HEK293 (cell line): ENCODE results near the gene TNFRSF8.

Experiments
- CTCF ChIA-PET: fragments of 350-600 bp; formaldehyde crosslinking; extraction: SDS; loops from one replicate; lab custom pipeline; 2021; ENCODE audit warnings: antibody characterized with exemption; lab: Yijun Ruan, JAX
- POLR2A ChIA-PET: fragments of 300-600 bp; formaldehyde crosslinking; extraction: SDS; loops from one replicate; lab custom pipeline; 2020; ENCODE audit warnings: antibody characterized with exemption, inconsistent platforms; lab: Yijun Ruan, JAX
- H3K27ac ChIP-seq: fragments of 200-500 bp; sonication (Bioruptor generic); 2 replicates; pipeline ENCODE4 v1.5.1; 2014; ENCODE audit warnings: low read depth, low read length, control low read depth, inconsistent platforms; ENCODE audit errors: extremely low read depth
- H3K36me3 ChIP-seq, 2 experiments: fragments of 200-500 bp in 1 of 2; sonication (Bioruptor generic) in 1 of 2; 1 replicate in 1 of 2; 2 replicates in 1 of 2; pipeline ENCODE4 v1.5.1; 2014 to 2017; ENCODE audit warnings: inconsistent platforms in 2 of 2, low read length in 2 of 2; ENCODE audit not compliant: control insufficient read depth in 2 of 2, insufficient read depth in 1 of 2
- H3K4me1 ChIP-seq: fragments of 200-500 bp; sonication (Bioruptor generic); 2 replicates; pipeline ENCODE4 v1.5.1; 2014; ENCODE audit warnings: mild to moderate bottlenecking, low read length, inconsistent platforms; ENCODE audit not compliant: control insufficient read depth, insufficient read depth
- H3K4me3 ChIP-seq: 2 replicates; pipeline ENCODE4 v1.5.1; 2011; ENCODE audit warnings: low read depth, mild to moderate bottlenecking, control low read depth, low read length, moderate library complexity
- H3K9me3 ChIP-seq: fragments of 200-500 bp; sonication (Bioruptor generic); 2 replicates; pipeline ENCODE4 v1.5.1; 2014; ENCODE audit warnings: low read depth, low read length, inconsistent platforms; ENCODE audit not compliant: control insufficient read depth, insufficient read depth
- EGR2 ChIP-seq: fragments of 450-650 bp; formaldehyde crosslinking; IDR thresholded peaks from 2 replicates; pipeline ENCODE4 v1.5.1; 2016; ENCODE audit warnings: low read depth, missing biosample characterization, missing genetic modification characterization
- FEZF1 ChIP-seq: fragments of 450-650 bp; formaldehyde crosslinking; IDR thresholded peaks from 2 replicates; pipeline ENCODE4 v1.5.1; 2016; ENCODE audit warnings: missing biosample characterization, missing genetic modification characterization
- GLIS1 ChIP-seq: fragments of 450-650 bp; formaldehyde crosslinking; IDR thresholded peaks from 2 replicates; pipeline ENCODE4 v1.5.1; 2016; ENCODE audit warnings: missing biosample characterization, missing genetic modification characterization
- HOXD13 ChIP-seq: sonication (generic); formaldehyde crosslinking; IDR thresholded peaks from 2 replicates; pipeline ENCODE4 v1.8.0; 2022; ENCODE audit warnings: missing genetic modification reagents, borderline replicate concordance
- KLF8 ChIP-seq: fragments of 450-650 bp; formaldehyde crosslinking; IDR thresholded peaks from 2 replicates; pipeline ENCODE4 v1.5.1; 2016; ENCODE audit warnings: missing biosample characterization, missing genetic modification characterization
- OSR2 ChIP-seq: fragments of 450-650 bp; formaldehyde crosslinking; IDR thresholded peaks from 2 replicates; pipeline ENCODE4 v1.5.1; 2016; ENCODE audit warnings: missing biosample characterization, missing genetic modification characterization
- SCRT1 ChIP-seq: fragments of 450-650 bp; formaldehyde crosslinking; IDR thresholded peaks from 2 replicates; pipeline ENCODE4 v1.5.1; 2016; ENCODE audit warnings: missing biosample characterization, missing genetic modification characterization, borderline replicate concordance
- SCRT2 ChIP-seq: fragments of 450-650 bp; formaldehyde crosslinking; IDR thresholded peaks from 2 replicates; pipeline ENCODE4 v1.5.1; 2016; ENCODE audit warnings: missing biosample characterization, missing genetic modification characterization
- ZFHX2 ChIP-seq: fragments of 450-650 bp; formaldehyde crosslinking; conservative IDR thresholded peaks from 2 replicates; pipeline ENCODE4 v1.5.1; 2016; ENCODE audit warnings: missing biosample characterization, missing genetic modification characterization
- ZFP37 ChIP-seq: fragments of 450-650 bp; formaldehyde crosslinking; IDR thresholded peaks from 2 replicates; pipeline ENCODE4 v1.5.1; 2016; ENCODE audit warnings: missing biosample characterization, missing genetic modification characterization
- ZNF248 ChIP-seq: fragments of 450-650 bp; formaldehyde crosslinking; IDR thresholded peaks from 2 replicates; pipeline ENCODE4 v1.5.1; 2017; ENCODE audit warnings: missing biosample characterization, missing genetic modification characterization
- ZNF266 ChIP-seq: fragments of 450-650 bp; formaldehyde crosslinking; IDR thresholded peaks from 2 replicates; pipeline ENCODE4 v1.5.1; 2016; ENCODE audit warnings: missing biosample characterization, missing genetic modification characterization, low read depth
- ZNF426 ChIP-seq: fragments of 450-650 bp; formaldehyde crosslinking; IDR thresholded peaks from 2 replicates; pipeline ENCODE4 v1.5.1; 2017; ENCODE audit warnings: missing biosample characterization, missing genetic modification characterization, mild to moderate bottlenecking, inconsistent platforms, moderate library complexity
- ZNF555 ChIP-seq: fragments of 450-650 bp; formaldehyde crosslinking; conservative IDR thresholded peaks from 2 replicates; pipeline ENCODE4 v1.5.1; 2017; ENCODE audit warnings: missing biosample characterization, mild to moderate bottlenecking, missing genetic modification characterization, inconsistent platforms
- ZNF626 ChIP-seq: fragments of 450-650 bp; sonication (Bioruptor Pico); formaldehyde crosslinking; IDR thresholded peaks from 2 replicates; pipeline ENCODE4 v1.5.1; 2018; ENCODE audit warnings: missing biosample characterization, missing genetic modification characterization, inconsistent platforms
- ZNF707 ChIP-seq: fragments of 450-650 bp; formaldehyde crosslinking; IDR thresholded peaks from 2 replicates; pipeline ENCODE4 v1.5.1; 2016; ENCODE audit warnings: missing biosample characterization, missing genetic modification characterization
- TF ChIP-seq, protein P1 (sequence below): fragments of 450-650 bp; formaldehyde crosslinking; IDR thresholded peaks from 2 replicates; pipeline ENCODE4 v1.5.1; 2016; ENCODE audit warnings: missing biosample characterization, missing genetic modification characterization
- TF ChIP-seq, protein P2 (sequence below): fragments of 450-650 bp; formaldehyde crosslinking; IDR thresholded peaks from 2 replicates; pipeline ENCODE4 v1.5.1; 2016; ENCODE audit warnings: missing biosample characterization, missing genetic modification characterization
- TF ChIP-seq, protein P3 (sequence below): fragments of 450-650 bp; IDR thresholded peaks from 2 replicates; pipeline ENCODE4 v1.5.1; 2018; ENCODE audit warnings: missing biosample characterization, mild to moderate bottlenecking, missing genetic modification characterization

Gene TNFRSF8

DNA sequence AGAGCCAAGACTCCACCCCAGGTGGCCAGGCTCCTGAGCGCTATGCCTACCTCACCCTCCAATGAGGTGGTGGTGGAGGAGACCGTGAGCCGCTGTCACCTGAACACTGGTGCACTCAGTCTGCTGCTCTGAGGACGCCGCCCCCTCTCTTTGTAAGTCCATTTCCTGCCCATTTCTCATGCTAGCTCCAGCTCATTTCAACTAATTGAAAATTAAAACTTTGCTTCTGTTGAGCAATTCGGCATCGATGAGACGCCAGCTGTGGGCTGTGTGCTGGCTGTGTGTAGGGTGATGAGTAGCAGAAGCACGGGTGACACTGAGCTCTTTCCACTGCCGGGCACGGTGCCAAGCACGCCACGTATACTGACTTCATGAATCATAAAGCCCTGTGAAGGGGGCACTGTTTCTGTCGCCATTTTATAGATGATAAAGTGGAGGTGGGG lies 114.9 kb downstream of the TNFRSF8 start:
- Histone ChIP-seq H3K4me3 (no peak overlapping the region), H3K27ac (no peak overlapping the region), H3K9me3 (no peaks in the 10 kb centered on the region), H3K36me3 (no peaks in the 10 kb centered on the region), H3K4me1 (no peaks in the 10 kb centered on the region)
- TF ChIP-seq GLIS1 (tag by site-specific recombination): peak; percentile 7; the same call in 1 of the 2 replicates
- TF ChIP-seq ZNF707 (tag by site-specific recombination): no peak
- TF ChIP-seq ZNF248 (tag by site-specific recombination): no peak
- TF ChIP-seq ZNF266 (tag by site-specific recombination): no peak
- no peak for TF ChIP-seq ZNF555
- no peak for TF ChIP-seq KLF8
- TF ChIP-seq, protein P1, sequence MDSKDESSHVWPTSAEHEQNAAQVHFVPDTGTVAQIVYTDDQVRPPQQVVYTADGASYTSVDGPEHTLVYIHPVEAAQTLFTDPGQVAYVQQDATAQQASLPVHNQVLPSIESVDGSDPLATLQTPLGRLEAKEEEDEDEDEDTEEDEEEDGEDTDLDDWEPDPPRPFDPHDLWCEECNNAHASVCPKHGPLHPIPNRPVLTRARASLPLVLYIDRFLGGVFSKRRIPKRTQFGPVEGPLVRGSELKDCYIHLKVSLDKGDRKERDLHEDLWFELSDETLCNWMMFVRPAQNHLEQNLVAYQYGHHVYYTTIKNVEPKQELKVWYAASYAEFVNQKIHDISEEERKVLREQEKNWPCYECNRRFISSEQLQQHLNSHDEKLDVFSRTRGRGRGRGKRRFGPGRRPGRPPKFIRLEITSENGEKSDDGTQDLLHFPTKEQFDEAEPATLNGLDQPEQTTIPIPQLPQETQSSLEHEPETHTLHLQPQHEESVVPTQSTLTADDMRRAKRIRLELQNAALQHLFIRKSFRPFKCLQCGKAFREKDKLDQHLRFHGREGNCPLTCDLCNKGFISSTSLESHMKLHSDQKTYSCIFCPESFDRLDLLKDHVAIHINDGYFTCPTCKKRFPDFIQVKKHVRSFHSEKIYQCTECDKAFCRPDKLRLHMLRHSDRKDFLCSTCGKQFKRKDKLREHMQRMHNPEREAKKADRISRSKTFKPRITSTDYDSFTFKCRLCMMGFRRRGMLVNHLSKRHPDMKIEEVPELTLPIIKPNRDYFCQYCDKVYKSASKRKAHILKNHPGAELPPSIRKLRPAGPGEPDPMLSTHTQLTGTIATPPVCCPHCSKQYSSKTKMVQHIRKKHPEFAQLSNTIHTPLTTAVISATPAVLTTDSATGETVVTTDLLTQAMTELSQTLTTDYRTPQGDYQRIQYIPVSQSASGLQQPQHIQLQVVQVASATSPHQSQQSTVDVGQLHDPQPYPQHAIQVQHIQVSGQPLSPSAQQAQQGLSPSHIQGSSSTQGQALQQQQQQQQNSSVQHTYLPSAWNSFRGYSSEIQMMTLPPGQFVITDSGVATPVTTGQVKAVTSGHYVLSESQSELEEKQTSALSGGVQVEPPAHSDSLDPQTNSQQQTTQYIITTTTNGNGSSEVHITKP: 0 out of 2 replicates have a peak, but pooled peaks have one; percentile 20
- TF ChIP-seq OSR2 (tag by site-specific recombination): peak; percentile 33
- TF ChIP-seq FEZF1 (tag by site-specific recombination): 0 out of 2 replicates have a peak, but pooled peaks have one; percentile 23
- TF ChIP-seq, protein P2, sequence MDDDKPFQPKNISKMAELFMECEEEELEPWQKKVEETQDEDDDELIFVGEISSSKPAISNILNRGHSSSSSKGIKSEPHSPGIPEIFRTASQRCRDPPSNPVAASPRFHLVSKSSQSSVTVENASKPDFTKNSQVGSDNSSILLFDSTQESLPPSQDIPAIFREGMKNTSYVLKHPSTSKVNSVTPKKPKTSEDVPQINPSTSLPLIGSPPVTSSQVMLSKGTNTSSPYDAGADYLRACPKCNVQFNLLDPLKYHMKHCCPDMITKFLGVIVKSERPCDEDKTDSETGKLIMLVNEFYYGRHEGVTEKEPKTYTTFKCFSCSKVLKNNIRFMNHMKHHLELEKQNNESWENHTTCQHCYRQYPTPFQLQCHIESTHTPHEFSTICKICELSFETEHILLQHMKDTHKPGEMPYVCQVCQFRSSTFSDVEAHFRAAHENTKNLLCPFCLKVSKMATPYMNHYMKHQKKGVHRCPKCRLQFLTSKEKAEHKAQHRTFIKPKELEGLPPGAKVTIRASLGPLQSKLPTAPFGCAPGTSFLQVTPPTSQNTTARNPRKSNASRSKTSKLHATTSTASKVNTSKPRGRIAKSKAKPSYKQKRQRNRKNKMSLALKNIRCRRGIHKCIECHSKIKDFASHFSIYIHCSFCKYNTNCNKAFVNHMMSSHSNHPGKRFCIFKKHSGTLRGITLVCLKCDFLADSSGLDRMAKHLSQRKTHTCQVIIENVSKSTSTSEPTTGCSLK (tag by site-specific recombination): no peak
- TF ChIP-seq ZFHX2 (tag by site-specific recombination): peak; percentile 8; the same call in 1 of the 2 replicates
- ChIA-PET POLR2A (interaction anchor here (0.6 to 1.7 kb wide), 2 partner anchors 16 to 25 kb away, joined by 3 read pairs; no protein-coding TSS in a partner anchor), CTCF (interaction anchor here (0.7 to 2.4 kb wide), 7 partner anchors 9 to 309 kb away, joined by 3 to 8 read pairs (median 4); no protein-coding TSS in a partner anchor)

DNA sequence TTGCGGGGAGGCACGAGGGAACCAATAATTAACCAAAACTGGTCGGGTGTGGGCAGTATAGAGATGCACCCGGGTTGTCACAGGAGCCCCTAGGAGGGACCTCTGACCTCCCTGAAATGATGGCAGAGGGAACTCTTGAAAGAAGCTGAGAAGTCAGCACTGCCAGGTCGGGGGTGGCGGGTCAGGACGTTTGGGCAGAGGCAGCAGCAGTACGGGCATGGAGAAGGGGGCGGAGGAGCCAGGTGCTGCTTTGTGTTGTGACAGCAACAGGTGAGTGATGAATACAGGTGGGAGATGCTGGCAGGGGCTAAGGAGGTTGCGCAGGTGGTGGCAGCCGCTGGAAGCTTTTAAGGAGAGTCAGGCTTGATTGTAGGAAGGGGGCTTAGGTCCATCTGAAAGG lies 115.4 kb downstream of the TNFRSF8 start:
- H3K27ac ChIP-seq: no peak overlapping the region
- POLR2A ChIA-PET: no interaction called here

DNA sequence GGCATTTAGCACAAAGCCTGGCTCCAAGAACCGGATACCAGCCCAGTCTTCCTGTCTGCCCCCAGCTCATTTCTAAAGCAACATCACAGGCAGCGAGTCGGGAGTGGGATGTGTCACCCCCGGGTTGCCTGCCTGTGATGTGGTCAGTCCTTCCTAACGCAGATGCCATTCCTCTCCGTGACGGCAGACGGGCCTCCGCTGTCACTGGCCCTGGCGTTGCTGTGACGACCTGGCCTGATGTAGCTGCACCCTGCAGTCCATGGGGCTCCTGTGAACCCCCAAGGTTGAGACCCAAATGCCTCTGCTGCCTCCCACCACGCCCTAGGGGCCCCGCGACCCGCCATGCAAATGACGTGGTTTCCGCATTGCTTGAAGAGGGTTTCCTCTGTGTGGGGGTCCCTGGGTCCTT lies 116.0 kb downstream of the TNFRSF8 start:
- TF ChIP-seq, protein P3, sequence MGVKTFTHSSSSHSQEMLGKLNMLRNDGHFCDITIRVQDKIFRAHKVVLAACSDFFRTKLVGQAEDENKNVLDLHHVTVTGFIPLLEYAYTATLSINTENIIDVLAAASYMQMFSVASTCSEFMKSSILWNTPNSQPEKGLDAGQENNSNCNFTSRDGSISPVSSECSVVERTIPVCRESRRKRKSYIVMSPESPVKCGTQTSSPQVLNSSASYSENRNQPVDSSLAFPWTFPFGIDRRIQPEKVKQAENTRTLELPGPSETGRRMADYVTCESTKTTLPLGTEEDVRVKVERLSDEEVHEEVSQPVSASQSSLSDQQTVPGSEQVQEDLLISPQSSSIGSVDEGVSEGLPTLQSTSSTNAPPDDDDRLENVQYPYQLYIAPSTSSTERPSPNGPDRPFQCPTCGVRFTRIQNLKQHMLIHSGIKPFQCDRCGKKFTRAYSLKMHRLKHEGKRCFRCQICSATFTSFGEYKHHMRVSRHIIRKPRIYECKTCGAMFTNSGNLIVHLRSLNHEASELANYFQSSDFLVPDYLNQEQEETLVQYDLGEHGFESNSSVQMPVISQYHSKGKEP (tag by site-specific recombination): no peak
- TF ChIP-seq ZNF426: no peak
- TF ChIP-seq, protein P2 (tag by site-specific recombination): no peak
- TF ChIP-seq EGR2 (tag by site-specific recombination): peak; percentile 16; the same call in 1 of the 2 replicates
- no peak overlapping the region for H3K27ac ChIP-seq
- H3K36me3 ChIP-seq: no peaks in the 10 kb centered on the region
- no peak overlapping the region for H3K4me3 ChIP-seq
- no peaks in the 10 kb centered on the region for H3K9me3 ChIP-seq
- POLR2A ChIA-PET: no interaction called here
- CTCF ChIA-PET: interaction anchor here (0.9 to 2.4 kb wide), 2 partner anchors 17 to 54 kb away, joined by 3 to 8 read pairs; no protein-coding TSS in a partner anchor
- H3K4me1 ChIP-seq: no peaks in the 10 kb centered on the region

More for the DNA sequence above, 115.4 kb downstream of the TNFRSF8 start:
- TF ChIP-seq ZFP37 (tag by site-specific recombination) (no peak), ZFHX2 (tag by site-specific recombination) (0 out of 2 replicates have a peak, but pooled peaks have one; percentile 3), SCRT2 (tag by site-specific recombination) (peak; percentile 98), HOXD13 (CRISPR knock-in tag) (no peak), ZNF626 (tag by site-specific recombination) (no peak), SCRT1 (tag by site-specific recombination) (peak; percentile 99)
- no peaks in the 10 kb centered on the region for H3K36me3 ChIP-seq
- no peaks in the 10 kb centered on the region for H3K4me1 ChIP-seq
- no peak overlapping the region for H3K4me3 ChIP-seq
- CTCF ChIA-PET: interaction anchor here (0.7 to 2.4 kb wide), 4 partner anchors 10 to 310 kb away, joined by 3 to 8 read pairs (median 4); no protein-coding TSS in a partner anchor
- no peaks in the 10 kb centered on the region for H3K9me3 ChIP-seq
